Measurements from ENCODE around the gene ARHGAP40.

ARHGAP40 gene

GRCh38 chr20:38673725-38674091 lies 72.1 kb downstream of the ARHGAP40 start:
- H3K4me2 ChIP-seq (ENCODE audit: low read length) = peak overlapping the region; percentile 75
- H3K27me3 ChIP-seq (ENCODE audit: insufficient read depth, low read length) = no peaks in the 10 kb centered on the region

GRCh38 chr20:38674092-38674764 lies 72.6 kb downstream of the ARHGAP40 start:
- Histone ChIP-seq H3K27ac (ENCODE audit: low read depth, low read length, poor library complexity, severe bottlenecking) (no peak overlapping the region), H4K20me1 (ENCODE audit: insufficient read depth, low read length) (no peaks in the 10 kb centered on the region), H3F3A (ENCODE audit: insufficient read depth, low read length) (no peaks in the 10 kb centered on the region), H3K9ac (ENCODE audit: low read length) (peak overlapping the region; percentile 52; the same call in 1 of the 2 replicates), H3K9me3 (ENCODE audit: low read length) (no peaks in the 10 kb centered on the region), H3K9me2 (ENCODE audit: low read depth, low read length) (no peaks in the 10 kb centered on the region), H3K4me1 (ENCODE audit: insufficient read depth, low read length, severe bottlenecking) (peaks cover 8% of the 10 kb centered on the region), H3K36me3 (ENCODE audit: insufficient read depth, low read length) (no peaks in the 10 kb centered on the region), H3K4me2 (ENCODE audit: low read length) (peak overlapping the region; percentile 75), H2AFZ (ENCODE audit: low read length) (no peak overlapping the region), H3K27me3 (ENCODE audit: insufficient read depth, low read length) (no peaks in the 10 kb centered on the region), H3K4me3 (ENCODE audit: low read depth, low read length, poor library complexity, severe bottlenecking) (peak overlapping the region; percentile 60), H3K79me2 (ENCODE audit: insufficient read depth, low read length) (no peaks in the 10 kb centered on the region)
- no peak for TF ChIP-seq CTCF (IDR thresholded peaks at IDR 0.05; ENCODE audit: low read length)
- no peak for TF ChIP-seq EZH2 (IDR thresholded peaks at IDR 0.05; ENCODE audit: borderline replicate concordance, low read length)

More at GRCh38 chr20:38673725-38674091, 72.1 kb downstream of the ARHGAP40 start:
- H3K36me3 ChIP-seq (ENCODE audit: insufficient read depth, low read length) = no peaks in the 10 kb centered on the region
- no peaks in the 10 kb centered on the region for H3K9me3 ChIP-seq (ENCODE audit: low read length)
- peak overlapping the region; percentile 52; the same call in 1 of the 2 replicates for H3K9ac ChIP-seq (ENCODE audit: low read length)
- no peak overlapping the region for H2AFZ ChIP-seq (ENCODE audit: low read length)
- no peaks in the 10 kb centered on the region for H4K20me1 ChIP-seq (ENCODE audit: insufficient read depth, low read length)
- H3K4me1 ChIP-seq (ENCODE audit: insufficient read depth, low read length, severe bottlenecking) = peaks cover 8% of the 10 kb centered on the region
- TF ChIP-seq EZH2 (IDR thresholded peaks at IDR 0.05; ENCODE audit: borderline replicate concordance, low read length) (no peak), CTCF (IDR thresholded peaks at IDR 0.05; ENCODE audit: low read length) (no peak)
- peak overlapping the region; percentile 60 for H3K4me3 ChIP-seq (ENCODE audit: low read depth, low read length, poor library complexity, severe bottlenecking)
- no peaks in the 10 kb centered on the region for H3F3A ChIP-seq (ENCODE audit: insufficient read depth, low read length)
- no peaks in the 10 kb centered on the region for H3K79me2 ChIP-seq (ENCODE audit: insufficient read depth, low read length)
- H3K9me2 ChIP-seq (ENCODE audit: low read depth, low read length) = no peaks in the 10 kb centered on the region
- no peak overlapping the region for H3K27ac ChIP-seq (ENCODE audit: low read depth, low read length, poor library complexity, severe bottlenecking)

GRCh38 chr20:38674765-38675133 lies 73.1 kb downstream of the ARHGAP40 start:
- Histone ChIP-seq H3K27me3 (ENCODE audit: insufficient read depth, low read length) (no peaks in the 10 kb centered on the region), H3K9me3 (ENCODE audit: low read length) (no peaks in the 10 kb centered on the region)

More at GRCh38 chr20:38674765-38675133, 73.1 kb downstream of the ARHGAP40 start:
- no peak overlapping the region for H2AFZ ChIP-seq (ENCODE audit: low read length)
- H3K9me2 ChIP-seq (ENCODE audit: low read depth, low read length) = no peaks in the 10 kb centered on the region
- peaks cover 8% of the 10 kb centered on the region for H3K4me1 ChIP-seq (ENCODE audit: insufficient read depth, low read length, severe bottlenecking)
- H3K9ac ChIP-seq (ENCODE audit: low read length) = no peak overlapping the region
- H3K79me2 ChIP-seq (ENCODE audit: insufficient read depth, low read length) = no peaks in the 10 kb centered on the region
- peak overlapping the region; percentile 4 for H3K4me3 ChIP-seq (ENCODE audit: low read depth, low read length, poor library complexity, severe bottlenecking)
- H4K20me1 ChIP-seq (ENCODE audit: insufficient read depth, low read length) = no peaks in the 10 kb centered on the region
- TF ChIP-seq CTCF (IDR thresholded peaks at IDR 0.05; ENCODE audit: low read length) = no peak
- no peak overlapping the region for H3K4me2 ChIP-seq (ENCODE audit: low read length)
- H3K27ac ChIP-seq (ENCODE audit: low read depth, low read length, poor library complexity, severe bottlenecking) = no peak overlapping the region
- no peaks in the 10 kb centered on the region for H3F3A ChIP-seq (ENCODE audit: insufficient read depth, low read length)
- H3K36me3 ChIP-seq (ENCODE audit: insufficient read depth, low read length) = no peaks in the 10 kb centered on the region

Data from OCI-LY1 (cell line).